Breast epithelium (tissue), 4 donors: ENCODE results near the gene TADA2B. TPM values are rescaled to one million over a fixed set of nuclear protein-coding genes. Genes with fewer than 3 reads are reported as not detected.
A peak's percentile ranks its signal among the peaks of the same experiment; 100 is the strongest.

Experiments
- DNase-seq, 2 donors: peaks; one replicate each; pipeline ENCODE4 v3.0.0-alpha.2; 2019; ENCODE audit warnings: low spot score in 2 of 2
- H3K27ac ChIP-seq, 2 donors: fragments of 200-600 bp; sonication (generic) in 1 of 2; one replicate each; pipeline ENCODE4 v1.5.1; 2016 to 2019; ENCODE audit warnings: mild to moderate bottlenecking in 1 of 2
- H3K27me3 ChIP-seq, 2 donors: fragments of 200-600 bp; sonication (generic) in 1 of 2; one replicate each; pipeline versions ENCODE4 v1.5.1 to v1.6.0; 2017 to 2019; ENCODE audit warnings: control low read depth in 1 of 2, mild to moderate bottlenecking in 1 of 2
- H3K36me3 ChIP-seq: fragments of 200-600 bp; one replicate; pipeline ENCODE4 v1.5.1; 2019
- H3K4me1 ChIP-seq, 2 donors: fragments of 200-600 bp; sonication (generic); one replicate each; pipeline ENCODE4 v1.5.1; 2016 to 2019; ENCODE audit warnings: control low read depth in 1 of 2
- H3K4me3 ChIP-seq, 3 donors: fragments of 200-600 bp; sonication (generic); 1 replicate in 2 of 3; 2 replicates in 1 of 3; pipeline ENCODE4 v1.5.1; 2016 to 2019; ENCODE audit warnings: mild to moderate bottlenecking in 3 of 3, moderate library complexity in 2 of 3
- H3K9me3 ChIP-seq, 2 donors: fragments of 200-600 bp; sonication (generic) in 1 of 2; one replicate each; pipeline ENCODE4 v1.5.1; 2016 to 2019; ENCODE audit warnings: control low read depth in 1 of 2
- CTCF ChIP-seq, 3 donors: fragments of 450-650 bp; IDR thresholded peaks; one replicate each; pipeline ENCODE4 v1.5.1; 2016 to 2017; ENCODE audit warnings: antibody characterized with exemption in 3 of 3, mild to moderate bottlenecking in 3 of 3, moderate library complexity in 3 of 3
- POLR2A ChIP-seq: fragments of 450-650 bp; IDR thresholded peaks from one replicate; pipeline ENCODE4 v1.6.1; 2016; ENCODE audit warnings: antibody characterized with exemption, mild to moderate bottlenecking, moderate library complexity
- POLR2AphosphoS5 ChIP-seq, 3 donors: sonication (generic); formaldehyde crosslinking; IDR thresholded peaks; one replicate each; pipeline ENCODE4 v1.6.1; 2017; ENCODE audit warnings: antibody characterized with exemption in 3 of 3
- intact Hi-C: fragments of 100-400 bp; cut with DNase I; formaldehyde crosslinking; loops from one replicate; pipeline ENCODE4 v1.15.1; 2023; ENCODE audit warnings: low total_unique reads
- total RNA-seq, 3 donors: library from RNA; depleted of rRNA; stranded (reverse); fragments of >200 nt; gene quantifications; one replicate each; pipeline ENCODE4 v1.1.0, GENCODE V29; 2016

TADA2B gene
- total RNA-seq, 3 donors from 2014 or later = 16.4 to 22.7 (median 17.8) TPM

- no peak for DNase-seq
- Histone ChIP-seq H3K36me3 (peaks cover 4% of the 10 kb centered on the region), H3K9me3 (no peaks in the 10 kb centered on the region), H3K27me3 (no peaks in the 10 kb centered on the region), H3K4me1 (no peaks in the 10 kb centered on the region), H3K27ac (no peak overlapping the region), H3K4me3 (no peak overlapping the region)
- intact Hi-C loops = no loop called here
- TF ChIP-seq POLR2A (no peak), CTCF (IDR thresholded peaks at IDR 0.05) (no peak), POLR2AphosphoS5 (IDR thresholded peaks at IDR 0.05) (no peak)
Measured at GRCh38 chr4:7055111-7055989, 12.2 kb downstream of the TADA2B start.

- peaks cover 4% of the 10 kb centered on the region for H3K36me3 ChIP-seq
- no peaks in the 10 kb centered on the region for H3K4me1 ChIP-seq
- H3K4me3 ChIP-seq = no peak overlapping the region
- intact Hi-C loops = no loop called here
- TF ChIP-seq CTCF (IDR thresholded peaks at IDR 0.05) = no peak
- no peak for TF ChIP-seq POLR2A
- peak in 1 of 2 donors; percentile 41 for DNase-seq
- no peak overlapping the region for H3K27ac ChIP-seq
- H3K9me3 ChIP-seq = no peaks in the 10 kb centered on the region
- H3K27me3 ChIP-seq = no peaks in the 10 kb centered on the region
Measured at GRCh38 chr4:7055990-7056325, 12.8 kb downstream of the TADA2B start.

GRCh38 chr4:7058792-7059191 is 15.6 kb downstream of the TADA2B start:
- no peaks in the 10 kb centered on the region for H3K27me3 ChIP-seq
- peaks cover 4% of the 10 kb centered on the region for H3K36me3 ChIP-seq
- H3K9me3 ChIP-seq = no peaks in the 10 kb centered on the region
- H3K4me3 ChIP-seq = no peak overlapping the region
- no peaks in the 10 kb centered on the region for H3K4me1 ChIP-seq
- no peak overlapping the region for H3K27ac ChIP-seq
- intact Hi-C loops = no loop called here
- TF ChIP-seq POLR2A = no peak
- no peak for TF ChIP-seq POLR2AphosphoS5 (IDR thresholded peaks at IDR 0.05)
- no peak for TF ChIP-seq CTCF (IDR thresholded peaks at IDR 0.05)
- DNase-seq = no peak

GRCh38 chr4:7059662-7060061 is 16.5 kb downstream of the TADA2B start:
- H3K4me3 ChIP-seq = no peak overlapping the region
- no peaks in the 10 kb centered on the region for H3K27me3 ChIP-seq
- no peaks in the 10 kb centered on the region for H3K4me1 ChIP-seq
- H3K27ac ChIP-seq = no peak overlapping the region
- no peaks in the 10 kb centered on the region for H3K9me3 ChIP-seq
- intact Hi-C loops = no loop called here
- DNase-seq = no peak
- TF ChIP-seq POLR2A (no peak), CTCF (IDR thresholded peaks at IDR 0.05) (no peak), POLR2AphosphoS5 (IDR thresholded peaks at IDR 0.05) (no peak)
- H3K36me3 ChIP-seq = peaks cover 4% of the 10 kb centered on the region

GRCh38 chr4:7060346-7061150 is 17.4 kb downstream of the TADA2B start:
- intact Hi-C loops = no loop called here
- Histone ChIP-seq H3K9me3 (no peaks in the 10 kb centered on the region), H3K36me3 (peaks cover 4% of the 10 kb centered on the region), H3K27me3 (no peaks in the 10 kb centered on the region), H3K4me3 (no peak overlapping the region), H3K27ac (no peak overlapping the region), H3K4me1 (no peaks in the 10 kb centered on the region)
- DNase-seq = peak in 1 of 2 donors; percentile 19
- TF ChIP-seq POLR2AphosphoS5 (IDR thresholded peaks at IDR 0.05) = no peak
- no peak for TF ChIP-seq POLR2A
- TF ChIP-seq CTCF (IDR thresholded peaks at IDR 0.05) = no peak
